IPS-15b (cell line): Measurements from ENCODE around the gene FKBP7.

Experiments used
- H3K27me3 ChIP-seq: one replicate; pipeline ENCODE4 v1.6.1; 2013; ENCODE audit warnings: low read length; ENCODE audit not compliant: control insufficient read depth, insufficient read depth
- H3K36me3 ChIP-seq: one replicate; pipeline ENCODE4 v1.6.1; 2013; ENCODE audit warnings: low read length; ENCODE audit not compliant: control insufficient read depth, insufficient read depth
- H3K4me1 ChIP-seq: one replicate; pipeline ENCODE4 v1.6.1; 2013; ENCODE audit warnings: mild to moderate bottlenecking, low read length; ENCODE audit not compliant: control insufficient read depth, insufficient read depth
- H3K4me3 ChIP-seq: one replicate; pipeline ENCODE4 v1.5.1; 2013; ENCODE audit warnings: low read depth, low read length
- H3K9ac ChIP-seq: one replicate; pipeline ENCODE4 v1.6.1; 2013; ENCODE audit warnings: low read depth, mild to moderate bottlenecking, low read length
- H3K9me3 ChIP-seq: one replicate; pipeline ENCODE4 v1.6.1; 2013; ENCODE audit warnings: mild to moderate bottlenecking, low read length; ENCODE audit not compliant: control insufficient read depth, insufficient read depth

Gene FKBP7

DNA sequence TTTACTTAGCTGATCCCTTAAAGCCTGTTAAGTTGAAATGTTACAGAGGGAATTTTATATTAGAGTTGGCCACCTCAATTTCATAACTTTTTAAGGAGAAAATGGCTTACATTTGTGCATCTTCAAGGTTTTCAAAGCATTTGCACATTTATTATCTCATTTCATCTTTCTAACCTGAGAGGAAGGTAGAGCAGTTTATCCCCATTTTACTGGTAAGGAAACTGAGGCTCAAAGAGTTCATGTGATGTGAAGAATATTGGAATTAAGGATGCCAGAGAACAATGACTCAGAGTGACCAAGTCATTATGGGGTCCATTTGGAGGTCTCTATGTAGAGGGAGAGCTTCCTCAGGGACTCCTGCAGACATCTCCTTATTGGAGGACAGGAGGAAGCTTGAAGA lies 62.4 kb downstream of the FKBP7 start:
- no peaks in the 10 kb centered on the region for H3K36me3 ChIP-seq

DNA sequence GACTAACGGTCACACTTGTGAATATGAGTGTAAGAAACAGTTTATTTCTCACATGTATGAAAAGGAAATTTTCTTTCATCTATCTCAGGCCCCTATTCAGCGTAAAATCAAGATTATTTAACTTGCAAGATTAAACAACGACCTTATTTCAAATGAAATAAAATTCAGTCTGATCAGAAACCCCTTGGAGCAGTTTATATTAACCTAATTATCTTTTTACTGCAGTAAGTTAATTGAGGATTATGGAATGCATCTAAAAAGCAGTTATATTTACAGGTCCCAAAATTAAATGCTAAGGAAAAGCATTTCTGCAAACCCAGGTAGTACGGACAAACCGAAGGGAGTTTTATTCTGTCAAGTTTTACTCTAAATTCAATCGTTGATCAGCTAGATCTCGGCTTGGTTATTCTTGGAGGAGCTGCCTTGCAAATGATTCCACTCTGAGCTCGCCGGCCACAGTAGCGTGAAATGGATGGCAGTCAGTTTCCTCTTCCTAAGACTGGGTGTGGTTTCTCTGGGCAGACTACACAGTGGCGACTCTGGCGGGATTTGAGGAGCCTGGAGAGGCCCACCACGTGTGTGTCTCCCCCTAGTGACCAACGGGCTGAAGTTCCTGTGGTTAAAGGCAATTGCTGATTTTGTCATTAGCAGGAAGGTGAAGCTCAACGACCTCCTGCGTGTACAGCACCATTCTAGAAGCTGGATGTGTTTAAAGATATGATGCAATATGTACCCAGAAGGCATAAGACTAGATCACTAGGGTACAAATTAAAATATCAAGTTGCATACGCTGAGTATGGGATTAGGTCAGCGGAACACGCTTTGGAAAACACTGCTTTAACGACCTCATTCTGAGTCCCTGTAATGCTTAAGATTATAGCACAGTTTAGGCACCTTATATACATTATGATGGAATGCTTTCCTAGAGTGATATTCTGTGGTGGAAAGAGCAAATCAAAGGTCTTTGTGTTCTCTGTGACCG lies 63.8 kb downstream of the FKBP7 start:
- Histone ChIP-seq H3K4me1 (peaks cover 2% of the 10 kb centered on the region), H3K9ac (peak overlapping the region; percentile 78), H3K36me3 (no peaks in the 10 kb centered on the region), H3K9me3 (no peaks in the 10 kb centered on the region), H3K4me3 (peak overlapping the region; percentile 73), H3K27me3 (no peaks in the 10 kb centered on the region)

More for the DNA sequence above, 62.4 kb downstream of the FKBP7 start:
- no peaks in the 10 kb centered on the region for H3K9me3 ChIP-seq
- peaks cover 2% of the 10 kb centered on the region for H3K4me1 ChIP-seq
- no peak overlapping the region for H3K4me3 ChIP-seq
- no peak overlapping the region for H3K9ac ChIP-seq
- H3K27me3 ChIP-seq: no peaks in the 10 kb centered on the region
